Breast epithelium (tissue), 3 donors: Measurements from ENCODE around the gene ELL.

Experiments
- CTCF ChIP-seq, 3 donors: fragments of 450-650 bp; IDR thresholded peaks; one replicate each; pipeline ENCODE4 v1.5.1; 2016 to 2017; ENCODE audit warnings: antibody characterized with exemption in 3 of 3, mild to moderate bottlenecking in 3 of 3, moderate library complexity in 3 of 3
- POLR2A ChIP-seq: fragments of 450-650 bp; IDR thresholded peaks from one replicate; pipeline ENCODE4 v1.6.1; 2016; ENCODE audit warnings: antibody characterized with exemption, mild to moderate bottlenecking, moderate library complexity
- POLR2AphosphoS5 ChIP-seq, 3 donors: sonication (generic); formaldehyde crosslinking; IDR thresholded peaks; one replicate each; pipeline ENCODE4 v1.6.1; 2017; ENCODE audit warnings: antibody characterized with exemption in 3 of 3

GRCh38 chr19:18425515-18426415 lies 96.1 kb downstream of the ELL start:
- TF ChIP-seq CTCF (IDR thresholded peaks at IDR 0.05) (no peak), POLR2A (no peak), POLR2AphosphoS5 (IDR thresholded peaks at IDR 0.05) (no peak)
